H9 (cell line): ENCODE measurements around the gene ZIM2. TPM values are rescaled to one million over a fixed set of nuclear protein-coding genes. Genes with fewer than 3 reads are reported as not detected.

ENCODE experiments used
- DNase-seq: peaks from one replicate; pipeline ENCODE4 v3.0.0-alpha.2; 2017
- H2AFZ ChIP-seq: one replicate; pipeline ENCODE4 v1.6.1; 2013; ENCODE audit warnings: mild to moderate bottlenecking, low read length, control low read depth, moderate library complexity
- H2AK5ac ChIP-seq: 2 replicates; pipeline ENCODE4 v1.6.1; 2013; ENCODE audit warnings: low read length, control low read depth, mixed read lengths; ENCODE audit not compliant: insufficient read length
- H2BK120ac ChIP-seq: one replicate; pipeline ENCODE4 v1.6.1; 2013; ENCODE audit warnings: low read depth, mild to moderate bottlenecking, low read length, control low read depth, inconsistent platforms; ENCODE audit not compliant: poor library complexity, severe bottlenecking
- H2BK12ac ChIP-seq: 2 replicates; pipeline ENCODE4 v1.6.1; 2013; ENCODE audit warnings: low read length, control low read depth, mixed read lengths, low read depth; ENCODE audit not compliant: insufficient read length
- H2BK15ac ChIP-seq: 2 replicates; pipeline ENCODE4 v1.6.1; 2013; ENCODE audit warnings: low read depth, low read length, control low read depth
- H2BK20ac ChIP-seq: one replicate; pipeline ENCODE4 v1.6.1; 2013; ENCODE audit warnings: low read depth, mild to moderate bottlenecking, low read length, control low read depth, inconsistent platforms; ENCODE audit not compliant: poor library complexity, severe bottlenecking
- H2BK5ac ChIP-seq: 2 replicates; pipeline ENCODE4 v1.6.1; 2013; ENCODE audit warnings: low read length, control low read depth, mixed read lengths; ENCODE audit not compliant: insufficient read length
- H3K14ac ChIP-seq: 2 replicates; pipeline ENCODE4 v1.6.1; 2013; ENCODE audit warnings: low read length, control low read depth; ENCODE audit not compliant: insufficient read depth
- H3K18ac ChIP-seq: 2 replicates; pipeline ENCODE4 v1.6.1; 2013; ENCODE audit warnings: low read depth, mild to moderate bottlenecking, mixed read lengths, low read length, control low read depth; ENCODE audit not compliant: insufficient read length
- H3K23ac ChIP-seq: 2 replicates; pipeline ENCODE4 v1.6.1; 2013; ENCODE audit warnings: low read length, control low read depth, mixed read lengths, low read depth; ENCODE audit not compliant: insufficient read length
- H3K23me2 ChIP-seq: 2 replicates; pipeline ENCODE4 v1.6.1; 2013; ENCODE audit warnings: low read depth, mild to moderate bottlenecking, mixed read lengths, low read length, control low read depth; ENCODE audit not compliant: insufficient read length, poor library complexity, severe bottlenecking
- H3K27ac ChIP-seq: 2 replicates; pipeline ENCODE4 v1.5.1; 2013; ENCODE audit warnings: low read length, control low read depth, mixed read lengths, low read depth; ENCODE audit not compliant: insufficient read length
- H3K27me3 ChIP-seq: 2 replicates; pipeline ENCODE4 v1.6.1; 2013; ENCODE audit warnings: low read length, control low read depth, inconsistent platforms; ENCODE audit not compliant: insufficient read depth
- H3K4ac ChIP-seq: 2 replicates; pipeline ENCODE4 v1.6.1; 2013; ENCODE audit warnings: low read depth, mild to moderate bottlenecking, control low read depth, inconsistent platforms, low read length, moderate library complexity
- H3K4me1 ChIP-seq: 2 replicates; pipeline ENCODE4 v1.6.1; 2013; ENCODE audit warnings: low read length, control low read depth, inconsistent platforms; ENCODE audit not compliant: insufficient read depth
- H3K4me2 ChIP-seq: 2 replicates; pipeline ENCODE4 v1.6.1; 2013; ENCODE audit warnings: low read length, control low read depth, mixed read lengths; ENCODE audit not compliant: insufficient read length, insufficient read depth
- H3K56ac ChIP-seq: 2 replicates; pipeline ENCODE4 v1.6.1; 2013; ENCODE audit warnings: low read depth, mild to moderate bottlenecking, mixed read lengths, low read length, control low read depth; ENCODE audit not compliant: insufficient read length
- H3K79me1 ChIP-seq: 2 replicates; pipeline ENCODE4 v1.6.1; 2013; ENCODE audit warnings: low read depth, mild to moderate bottlenecking, moderate library complexity, low read length, control low read depth, inconsistent platforms; ENCODE audit not compliant: insufficient read depth, poor library complexity, severe bottlenecking
- H3K79me2 ChIP-seq: 2 replicates; pipeline ENCODE4 v1.6.1; 2013; ENCODE audit warnings: low read length, control low read depth, inconsistent platforms; ENCODE audit not compliant: insufficient read depth
- H3K9ac ChIP-seq: 2 replicates; pipeline ENCODE4 v1.6.1; 2013; ENCODE audit warnings: low read length, control low read depth, mixed read lengths; ENCODE audit not compliant: insufficient read length; ENCODE audit errors: extremely low read depth
- H3K9me3 ChIP-seq: one replicate; pipeline ENCODE4 v1.6.1; 2013; ENCODE audit warnings: low read depth, low read length, inconsistent platforms; ENCODE audit not compliant: control insufficient read depth
- H3T11ph ChIP-seq: one replicate; pipeline ENCODE4 v1.6.1; 2013; ENCODE audit warnings: mild to moderate bottlenecking, low read length, control low read depth, inconsistent platforms
- H4K20me1 ChIP-seq: one replicate; pipeline ENCODE4 v1.6.1; 2013; ENCODE audit not compliant: control insufficient read depth, insufficient read length, insufficient read depth
- H4K5ac ChIP-seq: 2 replicates; pipeline ENCODE4 v1.6.1; 2013; ENCODE audit warnings: low read depth, mild to moderate bottlenecking, mixed read lengths, low read length, control low read depth; ENCODE audit not compliant: insufficient read length
- H4K8ac ChIP-seq: replicated peaks from 2 replicates; pipeline ENCODE4 v1.6.1; 2013; ENCODE audit warnings: low read length, control low read depth, mixed read lengths, low read depth; ENCODE audit not compliant: insufficient read length
- H4K91ac ChIP-seq: 2 replicates; pipeline ENCODE4 v1.6.1; 2013; ENCODE audit warnings: low read depth, mild to moderate bottlenecking, moderate library complexity, mixed read lengths, low read length, control low read depth; ENCODE audit not compliant: insufficient read length
- H3K27ac Mint-ChIP-seq, 3 experiments: 2 replicates in 2 of 3; 3 replicates in 1 of 3; pipeline ENCODE4 v1.8.0; 2020 to 2021; ENCODE audit warnings: mixed read lengths in 3 of 3, mild to moderate bottlenecking in 1 of 3, moderate library complexity in 1 of 3
- H3K27me3 Mint-ChIP-seq: 2 replicates; pipeline ENCODE4 v1.8.0; 2021; ENCODE audit warnings: low read depth, mild to moderate bottlenecking, moderate library complexity, mixed read lengths
- H3K36me3 Mint-ChIP-seq, 3 experiments: 2 replicates in 2 of 3; 3 replicates in 1 of 3; pipeline ENCODE4 v1.8.0; 2020 to 2021; ENCODE audit warnings: low read depth in 3 of 3, mixed read lengths in 3 of 3; ENCODE audit not compliant: insufficient read depth in 1 of 3
- H3K4me1 Mint-ChIP-seq, 2 experiments: 2 replicates each; pipeline ENCODE4 v1.8.0; 2020; ENCODE audit warnings: mixed read lengths in 2 of 2
- H3K4me3 Mint-ChIP-seq, 2 experiments: 2 replicates in 1 of 2; 3 replicates in 1 of 2; pipeline ENCODE4 v1.8.0; 2020 to 2021; ENCODE audit warnings: mild to moderate bottlenecking in 2 of 2, mixed read lengths in 2 of 2, moderate library complexity in 1 of 2
- H3K9me3 Mint-ChIP-seq, 2 experiments: 2 replicates in 1 of 2; 3 replicates in 1 of 2; pipeline ENCODE4 v1.8.0; 2020; ENCODE audit warnings: mild to moderate bottlenecking in 2 of 2, mixed read lengths in 2 of 2, moderate library complexity in 1 of 2
- WGBS: extraction: QIAGEN DNeasy Blood & Tissue Kit; methylation state at CpG from one replicate; pipeline ENCODE4 v1.1.7; 2013; ENCODE audit warnings: missing lambda C conversion rate, low lambda C conversion rate, mixed read lengths; ENCODE audit not compliant: insufficient read length; ENCODE audit errors: extremely low coverage; 5-methylcytosine and 5-hydroxymethylcytosine counted together
- total RNA-seq: library from RNA; stranded (reverse); gene quantifications from 2 replicates; pipeline ENCODE4 v1.2.1, GENCODE V29; 2021
- TF ChIP-seq, protein P1 (sequence below): fragments of 200-600 bp; sonication (generic); conservative IDR thresholded peaks from 3 replicates; pipeline ENCODE4 v1.8.0; 2021; ENCODE audit warnings: antibody characterized with exemption, mild to moderate bottlenecking

The ZIM2 gene
- total RNA-seq, 1 experiment from 2014 or later = not detected

DNA sequence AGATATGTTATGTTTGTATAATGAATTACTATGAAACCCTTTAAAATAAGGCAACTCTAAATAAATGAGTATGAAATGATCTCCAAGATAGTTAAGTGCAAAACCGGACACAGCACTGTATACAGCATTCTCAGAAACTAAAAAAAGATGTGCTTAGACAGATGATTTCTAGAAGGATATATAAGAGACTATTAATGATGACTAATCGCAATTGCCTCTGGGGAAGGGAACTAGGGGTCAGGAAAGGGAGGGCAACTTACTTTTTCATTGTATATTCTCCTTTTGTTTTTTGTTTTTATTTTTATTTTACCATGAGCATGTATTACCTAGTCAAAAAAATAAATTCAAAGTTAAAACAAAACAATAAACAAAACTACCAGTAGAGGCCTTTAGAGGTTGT is 12.8 kb downstream of the ZIM2 start:
- Histone ChIP-seq H4K8ac (no peak overlapping the region), H4K5ac (no peak overlapping the region), H3K56ac (no peak overlapping the region), H3K79me2 (no peaks in the 10 kb centered on the region), H2BK12ac (no peak overlapping the region), H3T11ph (no peak overlapping the region), H3K4me2 (no peak overlapping the region), H3K27me3 (no peaks in the 10 kb centered on the region), H2BK20ac (no peak overlapping the region), H4K91ac (no peak overlapping the region), H2BK120ac (no peak overlapping the region), H2AFZ (no peak overlapping the region), H3K23ac (no peak overlapping the region), H3K9ac (no peak overlapping the region), H3K23me2 (no peaks in the 10 kb centered on the region), H3K9me3 (peaks cover 71% of the 10 kb centered on the region), H4K20me1 (no peaks in the 10 kb centered on the region), H3K14ac (no peak overlapping the region), H3K27ac (no peak overlapping the region), H3K4me1 (no peaks in the 10 kb centered on the region), H3K18ac (no peak overlapping the region), H2BK15ac (no peak overlapping the region), H2AK5ac (no peak overlapping the region), H2BK5ac (no peak overlapping the region), H3K4ac (no peak overlapping the region), H3K79me1 (no peaks in the 10 kb centered on the region)
- WGBS = no CpG with 5 or more reads among the region's 2 CpGs
- no peak for DNase-seq
- Mint-ChIP-seq H3K4me1 (no peaks in the 10 kb centered on the region), H3K27ac (no peak overlapping the region), H3K9me3 (peaks cover 91 to 96% of the 10 kb centered on the region in 2 experiments), H3K36me3 (peaks cover 13 to 40% (median 15%) of the 10 kb centered on the region in 3 experiments; a peak in 6 of 7 replicates), H3K4me3 (no peak overlapping the region), H3K27me3 (no peaks in the 10 kb centered on the region; the same call in 1 of the 2 replicates)
- TF ChIP-seq, protein P1, sequence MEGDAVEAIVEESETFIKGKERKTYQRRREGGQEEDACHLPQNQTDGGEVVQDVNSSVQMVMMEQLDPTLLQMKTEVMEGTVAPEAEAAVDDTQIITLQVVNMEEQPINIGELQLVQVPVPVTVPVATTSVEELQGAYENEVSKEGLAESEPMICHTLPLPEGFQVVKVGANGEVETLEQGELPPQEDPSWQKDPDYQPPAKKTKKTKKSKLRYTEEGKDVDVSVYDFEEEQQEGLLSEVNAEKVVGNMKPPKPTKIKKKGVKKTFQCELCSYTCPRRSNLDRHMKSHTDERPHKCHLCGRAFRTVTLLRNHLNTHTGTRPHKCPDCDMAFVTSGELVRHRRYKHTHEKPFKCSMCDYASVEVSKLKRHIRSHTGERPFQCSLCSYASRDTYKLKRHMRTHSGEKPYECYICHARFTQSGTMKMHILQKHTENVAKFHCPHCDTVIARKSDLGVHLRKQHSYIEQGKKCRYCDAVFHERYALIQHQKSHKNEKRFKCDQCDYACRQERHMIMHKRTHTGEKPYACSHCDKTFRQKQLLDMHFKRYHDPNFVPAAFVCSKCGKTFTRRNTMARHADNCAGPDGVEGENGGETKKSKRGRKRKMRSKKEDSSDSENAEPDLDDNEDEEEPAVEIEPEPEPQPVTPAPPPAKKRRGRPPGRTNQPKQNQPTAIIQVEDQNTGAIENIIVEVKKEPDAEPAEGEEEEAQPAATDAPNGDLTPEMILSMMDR = no peak
